SK-N-SH (cell line): ENCODE measurements around the gene TNIP2. TPM values are rescaled to one million over a fixed set of nuclear protein-coding genes. Genes with fewer than 3 reads are reported as not detected.

Source experiments
- CTCF ChIA-PET: fragments of 300-600, 350-600 bp; formaldehyde crosslinking; extraction: SDS; loops from one replicate; lab custom pipeline; 2021; lab: Yijun Ruan, JAX
- POLR2A ChIA-PET: fragments of 350-600 bp; sonication (Branson Sonifier 250); formaldehyde crosslinking; extraction: SDS; loops from one replicate; lab custom pipeline; 2020; ENCODE audit warnings: antibody characterized with exemption, inconsistent platforms; lab: Yijun Ruan, JAX
- DNase-seq: peaks from one replicate; pipeline ENCODE4 v3.0.0; 2012
- H2AFZ ChIP-seq: fragments of 200-600 bp; sonication (generic); 2 replicates; pipeline ENCODE4 v1.8.1; 2016; ENCODE audit warnings: antibody characterized with exemption, mild to moderate bottlenecking, low read depth
- H3F3A ChIP-seq: fragments of 200-600 bp; sonication (generic); replicated peaks from 2 replicates; pipeline ENCODE3; 2016; ENCODE audit warnings: antibody characterized with exemption, mild to moderate bottlenecking; ENCODE audit not compliant: insufficient read depth
- H3K27ac ChIP-seq, 2 experiments: fragments of 200-500 bp in 1 of 2; fragments of 200-600 bp in 1 of 2; sonication (Bioruptor generic) in 1 of 2; sonication (generic), shearing (Covaris generic) in 1 of 2; 2 replicates each; pipeline versions ENCODE4 v1.5.1 to v1.6.1; 2014 to 2016; ENCODE audit warnings: low read depth in 2 of 2, inconsistent platforms in 1 of 2, low read length in 1 of 2, mild to moderate bottlenecking in 1 of 2, mixed read lengths in 1 of 2
- H3K27me3 ChIP-seq: fragments of 200-600 bp; sonication (generic), shearing (Covaris generic); 2 replicates; pipeline ENCODE4 v1.6.1; 2016; ENCODE audit warnings: mixed run types; ENCODE audit not compliant: insufficient read depth
- H3K36me3 ChIP-seq, 2 experiments: fragments of 200-500 bp in 1 of 2; fragments of 200-600 bp in 1 of 2; sonication (Bioruptor generic) in 1 of 2; sonication (generic) in 1 of 2; replicated peaks in 1 of 2; 2 replicates each; pipeline versions ENCODE3 to v1.5.1; 2014 to 2016; ENCODE audit warnings: low read length in 1 of 2, mild to moderate bottlenecking in 1 of 2; ENCODE audit not compliant: insufficient read depth in 2 of 2, control insufficient read depth in 1 of 2
- H3K4me1 ChIP-seq, 2 experiments: fragments of 200-500 bp in 1 of 2; fragments of 200-600 bp in 1 of 2; sonication (Bioruptor generic) in 1 of 2; sonication (generic), shearing (Covaris generic) in 1 of 2; 2 replicates each; pipeline versions ENCODE4 v1.5.1 to v1.6.1; 2014 to 2016; ENCODE audit warnings: low read depth in 1 of 2, low read length in 1 of 2, mixed run types in 1 of 2; ENCODE audit not compliant: insufficient read depth in 2 of 2, control insufficient read depth in 1 of 2
- H3K4me2 ChIP-seq: fragments of 200-600 bp; sonication (generic), shearing (Covaris generic); 2 replicates; pipeline ENCODE4 v1.6.1; 2017; ENCODE audit warnings: mixed run types
- H3K4me3 ChIP-seq, 2 experiments: fragments of 200-500 bp in 1 of 2; fragments of 200-600 bp in 1 of 2; sonication (Bioruptor generic) in 1 of 2; sonication (generic), shearing (Covaris generic) in 1 of 2; 2 replicates each; pipeline versions ENCODE4 v1.5.1 to v1.8.1; 2014 to 2016; ENCODE audit warnings: low read depth in 2 of 2, inconsistent platforms in 1 of 2, low read length in 1 of 2, mild to moderate bottlenecking in 1 of 2, mixed read lengths in 1 of 2, moderate library complexity in 1 of 2
- H3K79me2 ChIP-seq: fragments of 200-600 bp; sonication (generic); 2 replicates; pipeline ENCODE4 v1.8.1; 2017; ENCODE audit warnings: mild to moderate bottlenecking; ENCODE audit not compliant: insufficient read depth
- H3K9ac ChIP-seq: fragments of 200-600 bp; sonication (generic); 2 replicates; pipeline ENCODE4 v1.6.1; 2017; ENCODE audit warnings: mixed run types
- H3K9me2 ChIP-seq: fragments of 200-600 bp; sonication (generic); 2 replicates; pipeline ENCODE4 v1.6.1; 2017; ENCODE audit warnings: mixed run types
- H3K9me3 ChIP-seq: fragments of 200-600 bp; sonication (generic); 2 replicates; pipeline ENCODE4 v1.6.1; 2017; ENCODE audit warnings: mixed run types, mild to moderate bottlenecking, moderate library complexity
- H4K20me1 ChIP-seq: fragments of 200-600 bp; sonication (generic); 2 replicates; pipeline ENCODE4 v1.6.1; 2017; ENCODE audit warnings: mild to moderate bottlenecking, mixed run types; ENCODE audit not compliant: insufficient read depth
- CTCF ChIP-seq: fragments of 200-600 bp; sonication (generic); IDR thresholded peaks from 2 replicates; pipeline ENCODE4 v1.6.1; 2017; ENCODE audit warnings: antibody characterized with exemption, mild to moderate bottlenecking, moderate library complexity
- ELF1 ChIP-seq: IDR thresholded peaks from 2 replicates; pipeline ENCODE4 v1.4.0; 2012
- EZH2phosphoT487 ChIP-seq: fragments of 200-600 bp; sonication (generic); IDR thresholded peaks from 2 replicates; pipeline ENCODE4 v1.6.1; 2017; ENCODE audit warnings: low read depth, mixed run types, mild to moderate bottlenecking, antibody characterized with exemption, moderate library complexity, borderline replicate concordance
- FOSL2 ChIP-seq: IDR thresholded peaks from 2 replicates; pipeline ENCODE4 v1.4.0; 2012; ENCODE audit warnings: low read depth, mild to moderate bottlenecking, moderate library complexity, borderline replicate concordance
- FOXJ3 ChIP-seq: sonication (generic); formaldehyde crosslinking; IDR thresholded peaks from 2 replicates; pipeline ENCODE4 v1.5.1; 2020; ENCODE audit warnings: mild to moderate bottlenecking, missing genetic modification reagents
- GABPA ChIP-seq: IDR thresholded peaks from 2 replicates; pipeline ENCODE4 v1.4.0; 2012; ENCODE audit warnings: low read depth, mild to moderate bottlenecking
- JUND ChIP-seq: IDR thresholded peaks from 2 replicates; pipeline ENCODE4 v1.4.0; 2012
- MEF2A ChIP-seq: IDR thresholded peaks from 2 replicates; pipeline ENCODE4 v1.4.0; 2012; ENCODE audit warnings: low read depth, borderline replicate concordance
- MXI1 ChIP-seq: IDR thresholded peaks from 2 replicates; pipeline ENCODE4 v1.6.1; 2012; ENCODE audit warnings: mild to moderate bottlenecking, low read depth, low read length, improper control_type of control experiment
- POLR2AphosphoS5 ChIP-seq: IDR thresholded peaks from 2 replicates; pipeline ENCODE4 v1.6.1; 2012; ENCODE audit warnings: low read depth, low read length
- RXRA ChIP-seq: IDR thresholded peaks from 2 replicates; pipeline ENCODE4 v1.4.0; 2012; ENCODE audit warnings: low read depth, mild to moderate bottlenecking, borderline replicate concordance
- SIN3A ChIP-seq: IDR thresholded peaks from 2 replicates; pipeline ENCODE4 v1.6.1; 2012; ENCODE audit warnings: low read depth, mild to moderate bottlenecking, low read length, moderate library complexity, borderline replicate concordance
- TEAD4 ChIP-seq: IDR thresholded peaks from 2 replicates; pipeline ENCODE4 v1.4.0; 2012; ENCODE audit warnings: mild to moderate bottlenecking, borderline replicate concordance; ENCODE audit not compliant: insufficient read depth
- USF1 ChIP-seq: IDR thresholded peaks from 2 replicates; pipeline ENCODE4 v1.4.0; 2012; ENCODE audit warnings: low read depth, borderline replicate concordance
- USF2 ChIP-seq: fragments of 150-350 bp; IDR thresholded peaks from 2 replicates; pipeline ENCODE4 v1.6.1; 2017; ENCODE audit warnings: antibody characterized with exemption, low read length, low read depth, borderline replicate concordance
- WGBS: methylation state at CpG from one replicate; pipeline ENCODE4 v1.1.6; 2017; ENCODE audit warnings: low lambda C conversion rate; 5-methylcytosine and 5-hydroxymethylcytosine counted together
- polyA plus RNA-seq, 3 experiments: library from polyadenylated mRNA; depleted of rRNA; stranded (reverse); fragments of >200 nt; gene quantifications; 2 replicates each; pipeline ENCODE4 v1.2.3, GENCODE V29; 2012

Gene TNIP2
- polyA plus RNA-seq, 1 of the 3 experiments (the other 2 are of a cell fraction): 78.9 TPM

GRCh38 chr4:2746891-2747695 lies 9.0 kb downstream of the TNIP2 start:
- Histone ChIP-seq H3K27ac (peak overlapping the region in 1 of 2 experiments; percentile 28; a peak in 1 of 4 replicates), H3K9me3 (no peaks in the 10 kb centered on the region), H3K27me3 (no peaks in the 10 kb centered on the region), H3K36me3 (peaks cover 3 to 52% of the 10 kb centered on the region in 2 experiments), H2AFZ (no peak overlapping the region), H3K79me2 (peaks cover 39% of the 10 kb centered on the region), H3K4me1 (peaks cover 0 to 10% of the 10 kb centered on the region in 2 experiments; a peak in 2 of 4 replicates), H3K9ac (no peak overlapping the region), H4K20me1 (0 out of 2 replicates have a peak, but pooled peaks cover 6% of the 10 kb centered on the region), H3K4me3 (no peak overlapping the region), H3K4me2 (peak overlapping the region; percentile 44; the same call in 1 of the 2 replicates), H3F3A (no peaks in the 10 kb centered on the region), H3K9me2 (no peaks in the 10 kb centered on the region)
- DNase-seq: no peak
- WGBS: 90% methylated on average over 13 of the region's 16 CpGs
- TF ChIP-seq USF1 (no peak), RXRA (no peak), JUND (no peak), USF2 (no peak), MXI1 (no peak), TEAD4 (no peak), FOSL2 (no peak), EZH2phosphoT487 (no peak), FOXJ3 (CRISPR knock-in tag) (no peak), MEF2A (no peak), POLR2AphosphoS5 (no peak), CTCF (no peak), GABPA (no peak), ELF1 (no peak), SIN3A (no peak)
- ChIA-PET CTCF (no interaction called here), POLR2A (no interaction called here)
